ENCODE measurements around the gene CTBP2. TPM values are rescaled to one million over a fixed set of nuclear protein-coding genes. Genes with fewer than 3 reads are reported as not detected.

The CTBP2 gene
- polyA plus RNA-seq, 1 donor (not counting 4 experiments of a cell fraction or from before 2014, with no cell fraction given), result 76.0 TPM

DNA sequence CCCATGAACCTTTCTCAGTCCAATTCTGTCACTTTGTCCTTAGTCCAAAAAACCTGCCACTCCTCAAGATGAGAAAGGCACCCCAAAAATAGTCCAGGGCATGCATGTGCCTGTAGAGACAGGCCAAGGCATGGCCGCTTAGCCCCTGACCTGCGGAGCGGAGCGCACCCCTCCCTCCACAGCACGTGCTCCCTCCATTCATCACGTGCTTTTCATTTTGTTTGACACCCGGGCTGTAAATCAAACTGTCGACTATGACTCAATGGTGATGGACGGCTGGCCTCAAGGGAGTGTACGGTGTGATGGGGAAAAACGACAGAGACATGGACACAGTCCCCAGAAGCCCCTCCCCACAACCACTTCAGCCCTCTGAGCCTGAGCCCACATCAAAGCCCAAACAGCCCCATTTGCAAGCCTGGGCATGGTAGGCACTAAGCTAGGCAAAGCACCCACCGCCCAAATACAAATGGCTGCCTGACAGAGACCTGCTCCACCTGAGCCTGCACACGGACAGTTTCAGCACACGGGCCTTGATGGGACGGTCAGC lies 127.8 kb downstream of the CTBP2 start:
- peak overlapping the region; percentile 33 for H3K9ac ChIP-seq (ENCODE audit: control insufficient read depth, extremely low read depth, insufficient read depth, low read length)
- peaks cover 17 to 32% of the 10 kb centered on the region in 2 experiments for H3K36me3 ChIP-seq (ENCODE audit: control insufficient read depth in 2 of 2, extremely low read depth in 1 of 2, insufficient read depth in 2 of 2, low read length in 2 of 2)
- H4K20me1 ChIP-seq (ENCODE audit: control insufficient read depth, extremely low read depth, insufficient read depth, low read length), result peaks cover 18% of the 10 kb centered on the region
- no peak for FAIRE-seq
- peaks cover 83% of the 10 kb centered on the region for H3K79me2 ChIP-seq (ENCODE audit: control insufficient read depth, insufficient read depth, low read length)
- TF ChIP-seq EZH2 (IDR thresholded peaks at IDR 0.05; ENCODE audit: low read length), result no peak
- TF ChIP-seq, protein P1, sequence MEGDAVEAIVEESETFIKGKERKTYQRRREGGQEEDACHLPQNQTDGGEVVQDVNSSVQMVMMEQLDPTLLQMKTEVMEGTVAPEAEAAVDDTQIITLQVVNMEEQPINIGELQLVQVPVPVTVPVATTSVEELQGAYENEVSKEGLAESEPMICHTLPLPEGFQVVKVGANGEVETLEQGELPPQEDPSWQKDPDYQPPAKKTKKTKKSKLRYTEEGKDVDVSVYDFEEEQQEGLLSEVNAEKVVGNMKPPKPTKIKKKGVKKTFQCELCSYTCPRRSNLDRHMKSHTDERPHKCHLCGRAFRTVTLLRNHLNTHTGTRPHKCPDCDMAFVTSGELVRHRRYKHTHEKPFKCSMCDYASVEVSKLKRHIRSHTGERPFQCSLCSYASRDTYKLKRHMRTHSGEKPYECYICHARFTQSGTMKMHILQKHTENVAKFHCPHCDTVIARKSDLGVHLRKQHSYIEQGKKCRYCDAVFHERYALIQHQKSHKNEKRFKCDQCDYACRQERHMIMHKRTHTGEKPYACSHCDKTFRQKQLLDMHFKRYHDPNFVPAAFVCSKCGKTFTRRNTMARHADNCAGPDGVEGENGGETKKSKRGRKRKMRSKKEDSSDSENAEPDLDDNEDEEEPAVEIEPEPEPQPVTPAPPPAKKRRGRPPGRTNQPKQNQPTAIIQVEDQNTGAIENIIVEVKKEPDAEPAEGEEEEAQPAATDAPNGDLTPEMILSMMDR (optimal IDR thresholded peaks at IDR 0.05 in 1 of 3, IDR thresholded peaks at IDR 0.05 in 1 of 3, conservative IDR thresholded peaks at IDR 0.05 in 1 of 3; ENCODE audit: extremely low read depth in 1 of 3, insufficient read depth in 2 of 3, low read length in 3 of 3), result no peak
- no peak overlapping the region for H3K4me3 ChIP-seq (ENCODE audit: control insufficient read depth in 2 of 3, extremely low read depth in 1 of 3, insufficient read depth in 2 of 3, low read depth in 1 of 3, low read length in 3 of 3)
- dilution Hi-C loops (cut with MboI; ENCODE audit: extremely low pct_ligation_motif_present, low sequenced_read_pairs), result no loop called here
- H3K27me3 ChIP-seq (ENCODE audit: control insufficient read depth, extremely low read depth, insufficient read depth, low read length), result no peaks in the 10 kb centered on the region
- H3K9me3 ChIP-seq (ENCODE audit: control insufficient read depth, low read depth, low read length), result no peaks in the 10 kb centered on the region
- H3K4me2 ChIP-seq (ENCODE audit: control insufficient read depth, extremely low read depth, insufficient read depth, low read depth, low read length), result peak overlapping the region; percentile 37
- H2AFZ ChIP-seq (ENCODE audit: control insufficient read depth, low read length), result no peak overlapping the region
- H3K9me1 ChIP-seq (ENCODE audit: control insufficient read depth, extremely low read depth, insufficient read depth, low read length), result no peaks in the 10 kb centered on the region
- no peak for DNase-seq (ENCODE audit: low read depth, low spot score)
- peaks cover 36% of the 10 kb centered on the region for H3K4me1 ChIP-seq (ENCODE audit: control insufficient read depth, extremely low read depth, insufficient read depth, low read length)
- H3K27ac ChIP-seq (ENCODE audit: control insufficient read depth, insufficient read depth, low read length), result peak overlapping the region; percentile 33

DNA sequence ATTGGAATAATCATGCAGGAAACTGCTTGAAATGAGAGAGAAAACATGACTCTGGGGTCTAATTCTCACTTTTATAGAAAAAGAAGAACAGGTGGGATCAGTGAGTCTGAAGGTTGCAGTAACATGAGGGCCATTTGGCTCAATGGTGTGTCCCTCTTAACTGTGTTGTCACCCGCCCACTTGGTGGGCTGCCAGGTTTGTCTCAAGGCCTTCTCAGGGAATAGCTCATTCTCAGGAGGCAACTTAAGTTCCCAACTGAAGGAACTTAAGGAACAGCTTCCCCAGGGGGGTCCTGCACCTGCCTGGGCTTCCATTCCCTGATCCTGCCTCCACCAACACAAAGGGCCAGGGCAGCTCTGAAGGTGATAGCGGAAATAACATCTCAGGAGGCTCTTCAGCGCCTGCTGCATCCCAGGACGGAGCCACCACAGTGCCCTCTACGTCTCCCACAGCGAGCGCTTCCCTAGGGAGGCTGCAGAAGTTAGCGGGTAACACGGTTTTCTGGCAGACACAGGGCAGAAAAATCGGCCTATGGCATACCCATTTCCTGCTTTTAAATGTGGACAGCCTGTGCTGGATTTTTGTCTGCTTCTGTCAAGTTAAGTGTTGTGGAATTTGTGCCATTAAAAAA lies 129.7 kb downstream of the CTBP2 start:
- TF ChIP-seq, protein P1 (optimal IDR thresholded peaks at IDR 0.05 in 1 of 3, IDR thresholded peaks at IDR 0.05 in 1 of 3, conservative IDR thresholded peaks at IDR 0.05 in 1 of 3; ENCODE audit: extremely low read depth in 1 of 3, insufficient read depth in 2 of 3, low read length in 3 of 3), result no peak
- TF ChIP-seq EZH2 (IDR thresholded peaks at IDR 0.05; ENCODE audit: low read length), result no peak
- Histone ChIP-seq H3K9ac (ENCODE audit: control insufficient read depth, extremely low read depth, insufficient read depth, low read length) (no peak overlapping the region), H3K79me2 (ENCODE audit: control insufficient read depth, insufficient read depth, low read length) (peaks cover 87% of the 10 kb centered on the region), H3K27me3 (ENCODE audit: control insufficient read depth, extremely low read depth, insufficient read depth, low read length) (no peaks in the 10 kb centered on the region), H3K4me2 (ENCODE audit: control insufficient read depth, extremely low read depth, insufficient read depth, low read depth, low read length) (no peak overlapping the region), H4K20me1 (ENCODE audit: control insufficient read depth, extremely low read depth, insufficient read depth, low read length) (peaks cover 18% of the 10 kb centered on the region), H3K9me3 (ENCODE audit: control insufficient read depth, low read depth, low read length) (no peaks in the 10 kb centered on the region), H2AFZ (ENCODE audit: control insufficient read depth, low read length) (no peak overlapping the region), H3K4me3 (ENCODE audit: control insufficient read depth in 2 of 3, extremely low read depth in 1 of 3, insufficient read depth in 2 of 3, low read depth in 1 of 3, low read length in 3 of 3) (no peak overlapping the region), H3K36me3 (ENCODE audit: control insufficient read depth in 2 of 2, extremely low read depth in 1 of 2, insufficient read depth in 2 of 2, low read length in 2 of 2) (peaks cover 15 to 27% of the 10 kb centered on the region in 2 experiments), H3K27ac (ENCODE audit: control insufficient read depth, insufficient read depth, low read length) (no peak overlapping the region), H3K4me1 (ENCODE audit: control insufficient read depth, extremely low read depth, insufficient read depth, low read length) (peaks cover 24% of the 10 kb centered on the region), H3K9me1 (ENCODE audit: control insufficient read depth, extremely low read depth, insufficient read depth, low read length) (no peaks in the 10 kb centered on the region)
- FAIRE-seq (no peak), DNase-seq (ENCODE audit: low read depth, low spot score) (no peak)
- dilution Hi-C loops (cut with MboI; ENCODE audit: extremely low pct_ligation_motif_present, low sequenced_read_pairs), result no loop called here

All from keratinocyte (primary cell).